Neuronal stem cell (in vitro differentiated cells): ENCODE data around the gene CETP.

Source experiments
- DNase-seq: peaks from one replicate; pipeline ENCODE4 v3.0.0-alpha.2; 2013; ENCODE audit warnings: low spot score
- H2AFZ ChIP-seq: one replicate; pipeline ENCODE4 v1.6.1; 2013; ENCODE audit warnings: mild to moderate bottlenecking, low read length, inconsistent platforms
- H2AK5ac ChIP-seq: 2 replicates; pipeline ENCODE4 v1.6.1; 2013; ENCODE audit warnings: low read depth, mild to moderate bottlenecking, inconsistent platforms, low read length, moderate library complexity, mixed read lengths
- H2BK120ac ChIP-seq: 2 replicates; pipeline ENCODE4 v1.6.1; 2013; ENCODE audit warnings: low read depth, mild to moderate bottlenecking, inconsistent platforms, low read length, moderate library complexity, mixed read lengths
- H2BK12ac ChIP-seq: one replicate; pipeline ENCODE4 v1.6.1; 2013; ENCODE audit warnings: low read length, inconsistent platforms
- H2BK15ac ChIP-seq: 2 replicates; pipeline ENCODE4 v1.6.1; 2013; ENCODE audit warnings: mild to moderate bottlenecking, low read length, inconsistent platforms, mixed read lengths
- H2BK5ac ChIP-seq: one replicate; pipeline ENCODE4 v1.6.1; 2013; ENCODE audit warnings: inconsistent platforms, mild to moderate bottlenecking, low read length, moderate library complexity
- H3K14ac ChIP-seq: one replicate; pipeline ENCODE4 v1.6.1; 2013; ENCODE audit warnings: low read length, inconsistent platforms
- H3K18ac ChIP-seq: 2 replicates; pipeline ENCODE4 v1.6.1; 2013; ENCODE audit warnings: low read length, inconsistent platforms
- H3K23ac ChIP-seq: 2 replicates; pipeline ENCODE4 v1.6.1; 2013; ENCODE audit warnings: low read depth, mild to moderate bottlenecking, mixed read lengths, low read length, inconsistent platforms; ENCODE audit not compliant: poor library complexity
- H3K27ac ChIP-seq: replicated peaks from 3 replicates; pipeline ENCODE4 v1.5.1; 2013; ENCODE audit warnings: low read length, inconsistent platforms
- H3K27me3 ChIP-seq, 3 experiments: 2 replicates each; pipeline ENCODE4 v1.6.1; 2013; ENCODE audit warnings: low read length in 3 of 3, mild to moderate bottlenecking in 2 of 3, inconsistent platforms in 1 of 3, low read depth in 1 of 3, mixed read lengths in 1 of 3, moderate library complexity in 1 of 3; ENCODE audit not compliant: control insufficient read depth in 3 of 3, insufficient read depth in 3 of 3
- H3K36me3 ChIP-seq, 2 donors: replicated peaks in 1 of 2; 2 replicates each; pipeline ENCODE4 v1.6.1; 2013; ENCODE audit warnings: low read length in 2 of 2; ENCODE audit not compliant: control insufficient read depth in 2 of 2, insufficient read depth in 2 of 2
- H3K4ac ChIP-seq: 2 replicates; pipeline ENCODE4 v1.6.1; 2013; ENCODE audit warnings: inconsistent platforms, mild to moderate bottlenecking, low read length, moderate library complexity
- H3K4me1 ChIP-seq, 2 donors: 1 replicate in 1 of 2; 2 replicates in 1 of 2; pipeline ENCODE4 v1.6.1; 2013; ENCODE audit warnings: low read length in 2 of 2, low read depth in 1 of 2; ENCODE audit not compliant: control insufficient read depth in 2 of 2, insufficient read depth in 1 of 2
- H3K4me2 ChIP-seq: one replicate; pipeline ENCODE4 v1.6.1; 2013; ENCODE audit warnings: mild to moderate bottlenecking, low read length, inconsistent platforms; ENCODE audit not compliant: insufficient read depth, poor library complexity, severe bottlenecking
- H3K4me3 ChIP-seq, 2 donors: 2 replicates each; pipeline ENCODE4 v1.5.1; 2013; ENCODE audit warnings: low read length in 2 of 2, mild to moderate bottlenecking in 2 of 2, inconsistent platforms in 1 of 2, moderate library complexity in 1 of 2
- H3K79me1 ChIP-seq: one replicate; pipeline ENCODE4 v1.6.1; 2013; ENCODE audit warnings: low read depth, mild to moderate bottlenecking, inconsistent platforms, low read length, moderate library complexity
- H3K9ac ChIP-seq: one replicate; pipeline ENCODE4 v1.6.1; 2013; ENCODE audit warnings: mild to moderate bottlenecking, low read depth, low read length, inconsistent platforms; ENCODE audit not compliant: poor library complexity
- H3K9me3 ChIP-seq, 2 donors: replicated peaks in 1 of 2; 2 replicates each; pipeline versions ENCODE3 to v1.6.1; 2013; ENCODE audit warnings: low read length in 2 of 2, mild to moderate bottlenecking in 2 of 2, inconsistent platforms in 1 of 2, low read depth in 1 of 2, mixed read lengths in 1 of 2, moderate library complexity in 1 of 2; ENCODE audit not compliant: control insufficient read depth in 2 of 2, insufficient read depth in 1 of 2
- H4K8ac ChIP-seq: one replicate; pipeline ENCODE4 v1.6.1; 2013; ENCODE audit warnings: low read depth, mild to moderate bottlenecking, inconsistent platforms, low read length, moderate library complexity
- H4K91ac ChIP-seq: one replicate; pipeline ENCODE4 v1.6.1; 2013; ENCODE audit warnings: low read length, low read depth, mild to moderate bottlenecking, inconsistent platforms; ENCODE audit not compliant: poor library complexity
- WGBS, 2 donors: extraction: QIAGEN DNeasy Blood & Tissue Kit; methylation state at CpG; one replicate each; pipeline ENCODE4 v1.1.7; 2013; ENCODE audit warnings: missing lambda C conversion rate in 2 of 2, mixed read lengths in 1 of 2; ENCODE audit not compliant: insufficient read length in 2 of 2, insufficient replicate concordance in 1 of 2; ENCODE audit errors: extremely low coverage in 2 of 2; 5-methylcytosine and 5-hydroxymethylcytosine counted together

Gene CETP

GRCh38 chr16:57024894-57025680, 63.3 kb downstream of the CETP start:
- no peak for DNase-seq
- no peak overlapping the region for H3K4me2 ChIP-seq
- no CpG with 5 or more reads among the region's 19 CpGs for WGBS, 2 donors

GRCh38 chr16:57025941-57026777, 64.4 kb downstream of the CETP start:
- Histone ChIP-seq H3K4ac (no peak overlapping the region), H3K23ac (peak overlapping the region; percentile 13), H3K36me3 (no peaks in the 10 kb centered on the region), H3K9ac (peak overlapping the region; percentile 78), H2BK120ac (no peak overlapping the region), H2BK12ac (no peak overlapping the region), H3K14ac (no peak overlapping the region), H2BK5ac (peak overlapping the region; percentile 62), H4K8ac (peak overlapping the region; percentile 43), H3K4me3 (no peak overlapping the region), H3K4me2 (no peak overlapping the region), H2AFZ (no peak overlapping the region), H2AK5ac (peak overlapping the region; percentile 51), H3K9me3 (no peaks in the 10 kb centered on the region), H2BK15ac (peak overlapping the region; percentile 41), H4K91ac (no peak overlapping the region), H3K79me1 (no peaks in the 10 kb centered on the region), H3K27me3 (peaks cover 0 to 26% (median 0%) of the 10 kb centered on the region in 3 experiments), H3K27ac (no peak overlapping the region), H3K4me1 (peaks cover 0 to 2% of the 10 kb centered on the region in 2 donors), H3K18ac (peak overlapping the region; percentile 61)
- no peak for DNase-seq
- WGBS, 2 donors = no CpG with 5 or more reads among the region's 21 CpGs

More at GRCh38 chr16:57024894-57025680, 63.3 kb downstream of the CETP start:
- peaks cover 0 to 26% (median 0%) of the 10 kb centered on the region in 3 experiments for H3K27me3 ChIP-seq
- H2BK15ac ChIP-seq = peak overlapping the region; percentile 41
- H3K36me3 ChIP-seq = no peaks in the 10 kb centered on the region
- H3K4me3 ChIP-seq = no peak overlapping the region
- H2BK12ac ChIP-seq = no peak overlapping the region
- no peak overlapping the region for H2AFZ ChIP-seq
- H2BK120ac ChIP-seq = no peak overlapping the region
- H4K91ac ChIP-seq = no peak overlapping the region
- H3K18ac ChIP-seq = no peak overlapping the region
- H2BK5ac ChIP-seq = peak overlapping the region; percentile 62
- no peak overlapping the region for H3K14ac ChIP-seq
- no peak overlapping the region for H3K27ac ChIP-seq
- H3K23ac ChIP-seq = no peak overlapping the region
- H2AK5ac ChIP-seq = peak overlapping the region; percentile 51
- no peaks in the 10 kb centered on the region for H3K79me1 ChIP-seq
- no peak overlapping the region for H3K9ac ChIP-seq
- H4K8ac ChIP-seq = no peak overlapping the region
- H3K4ac ChIP-seq = no peak overlapping the region
- peaks cover 0 to 2% of the 10 kb centered on the region in 2 donors for H3K4me1 ChIP-seq
- H3K9me3 ChIP-seq = no peaks in the 10 kb centered on the region

- no CpG with 5 or more reads among the region's 3 CpGs for WGBS, 2 donors
These were observed 65.0 kb downstream of the CETP start for GRCh38 chr16:57026778-57027062.

GRCh38 chr16:57027067-57027466, 65.3 kb downstream of the CETP start:
- no peak overlapping the region for H3K4ac ChIP-seq
- H3K4me3 ChIP-seq = no peak overlapping the region
- H4K91ac ChIP-seq = no peak overlapping the region
- no peak overlapping the region for H3K4me2 ChIP-seq
- no peaks in the 10 kb centered on the region for H3K36me3 ChIP-seq
- no peaks in the 10 kb centered on the region for H3K79me1 ChIP-seq
- no peak overlapping the region for H3K14ac ChIP-seq
- no peak for DNase-seq
- H3K27me3 ChIP-seq = peaks cover 0 to 22% (median 0%) of the 10 kb centered on the region in 3 experiments
- no peak overlapping the region for H2BK15ac ChIP-seq
- H2BK5ac ChIP-seq = no peak overlapping the region
- H3K18ac ChIP-seq = no peak overlapping the region
- H3K27ac ChIP-seq = no peak overlapping the region
- no peak overlapping the region for H2BK120ac ChIP-seq
- no peak overlapping the region for H3K9ac ChIP-seq
- peaks cover 0 to 2% of the 10 kb centered on the region in 2 donors for H3K4me1 ChIP-seq
- no peaks in the 10 kb centered on the region for H3K9me3 ChIP-seq
- no CpG with 5 or more reads among the region's 2 CpGs for WGBS, 2 donors
- H2AK5ac ChIP-seq = no peak overlapping the region
- H2AFZ ChIP-seq = no peak overlapping the region
- H2BK12ac ChIP-seq = no peak overlapping the region
- H4K8ac ChIP-seq = no peak overlapping the region
- H3K23ac ChIP-seq = no peak overlapping the region

More at GRCh38 chr16:57026778-57027062, 65.0 kb downstream of the CETP start:
- Histone ChIP-seq H3K4ac (no peak overlapping the region), H3K23ac (no peak overlapping the region), H2BK15ac (no peak overlapping the region), H2BK120ac (no peak overlapping the region), H2BK5ac (no peak overlapping the region), H3K79me1 (no peaks in the 10 kb centered on the region), H3K9ac (no peak overlapping the region), H3K9me3 (no peaks in the 10 kb centered on the region), H3K18ac (no peak overlapping the region), H4K91ac (no peak overlapping the region), H3K36me3 (no peaks in the 10 kb centered on the region), H4K8ac (no peak overlapping the region), H2AFZ (no peak overlapping the region), H3K4me2 (no peak overlapping the region), H2BK12ac (no peak overlapping the region), H3K27me3 (peaks cover 0 to 25% (median 0%) of the 10 kb centered on the region in 3 experiments), H3K27ac (no peak overlapping the region), H2AK5ac (peak overlapping the region; percentile 51), H3K4me1 (peaks cover 0 to 2% of the 10 kb centered on the region in 2 donors), H3K14ac (no peak overlapping the region), H3K4me3 (no peak overlapping the region)
- no peak for DNase-seq
